Measurements from ENCODE around the gene CYYR1. TPM values are rescaled to one million over a fixed set of nuclear protein-coding genes. Genes with fewer than 3 reads are reported as not detected.

The CYYR1 gene
- total RNA-seq, 1 experiment from 2014 or later: not detected

DNA sequence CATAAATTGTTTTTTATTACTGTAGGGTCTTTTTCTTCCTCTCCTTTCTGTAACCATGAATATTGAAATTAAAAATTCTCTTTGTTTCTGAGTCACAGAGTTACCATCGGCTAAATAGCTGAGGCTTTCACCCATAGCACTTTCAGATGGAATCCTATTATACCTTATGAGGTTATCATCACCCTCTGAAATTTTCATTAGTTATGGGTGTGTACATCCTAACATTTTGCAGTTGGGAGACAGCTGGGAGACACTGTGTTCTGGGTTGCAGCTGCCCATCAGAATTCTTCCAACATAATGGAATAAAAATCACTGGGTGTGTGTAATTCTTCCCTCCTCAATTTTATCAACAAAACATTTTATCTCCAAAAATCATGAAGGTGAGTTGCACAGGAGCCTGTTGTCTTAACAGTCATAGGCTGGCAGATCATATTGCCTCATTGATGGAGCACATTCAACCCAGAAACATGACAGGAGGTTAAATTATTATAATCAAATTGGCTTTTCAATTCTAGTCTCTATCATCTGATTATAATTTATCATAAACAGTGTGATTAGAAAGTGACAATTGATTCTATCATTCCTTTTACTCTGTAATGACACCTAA, 17.4 kb downstream of the CYYR1 start:
- intact Hi-C loops (cut with micrococcal nuclease; ENCODE audit: unreplicated experiment): no loop called here
- TF ChIP-seq, protein P1, sequence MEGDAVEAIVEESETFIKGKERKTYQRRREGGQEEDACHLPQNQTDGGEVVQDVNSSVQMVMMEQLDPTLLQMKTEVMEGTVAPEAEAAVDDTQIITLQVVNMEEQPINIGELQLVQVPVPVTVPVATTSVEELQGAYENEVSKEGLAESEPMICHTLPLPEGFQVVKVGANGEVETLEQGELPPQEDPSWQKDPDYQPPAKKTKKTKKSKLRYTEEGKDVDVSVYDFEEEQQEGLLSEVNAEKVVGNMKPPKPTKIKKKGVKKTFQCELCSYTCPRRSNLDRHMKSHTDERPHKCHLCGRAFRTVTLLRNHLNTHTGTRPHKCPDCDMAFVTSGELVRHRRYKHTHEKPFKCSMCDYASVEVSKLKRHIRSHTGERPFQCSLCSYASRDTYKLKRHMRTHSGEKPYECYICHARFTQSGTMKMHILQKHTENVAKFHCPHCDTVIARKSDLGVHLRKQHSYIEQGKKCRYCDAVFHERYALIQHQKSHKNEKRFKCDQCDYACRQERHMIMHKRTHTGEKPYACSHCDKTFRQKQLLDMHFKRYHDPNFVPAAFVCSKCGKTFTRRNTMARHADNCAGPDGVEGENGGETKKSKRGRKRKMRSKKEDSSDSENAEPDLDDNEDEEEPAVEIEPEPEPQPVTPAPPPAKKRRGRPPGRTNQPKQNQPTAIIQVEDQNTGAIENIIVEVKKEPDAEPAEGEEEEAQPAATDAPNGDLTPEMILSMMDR (IDR thresholded peaks at IDR 0.05; ENCODE audit: insufficient read depth in 1 of 2, low read depth in 1 of 2, low read length in 1 of 2, severe bottlenecking in 1 of 2, unreplicated experiment in 1 of 2): no peak
- no peak overlapping the region for H3K4me3 ChIP-seq (ENCODE audit: low read depth, low read length)
- no TSS peak for BruUV-seq (replicated peaks)
- no peaks in the 10 kb centered on the region for H3K27me3 Mint-ChIP-seq (ENCODE audit: insufficient read depth, unreplicated experiment)
- ChIA-PET CTCF (no interaction called here), POLR2A (no interaction called here)
- no peaks in the 10 kb centered on the region for H3K4me1 ChIP-seq
- no peaks in the 10 kb centered on the region for H3K36me3 Mint-ChIP-seq (ENCODE audit: insufficient read depth, unreplicated experiment)
- no peak overlapping the region for H3K27ac Mint-ChIP-seq (ENCODE audit: unreplicated experiment)
- DNase-seq: no peak
- no peaks in the 10 kb centered on the region for H3K9me3 Mint-ChIP-seq (ENCODE audit: unreplicated experiment)
- H3K36me3 ChIP-seq (ENCODE audit: control insufficient read depth, insufficient read depth, low read length): no peaks in the 10 kb centered on the region
- H3K27me3 ChIP-seq (replicated peaks; ENCODE audit: control insufficient read depth, insufficient read depth, low read length): no peaks in the 10 kb centered on the region
- no peak overlapping the region for H3K4me3 Mint-ChIP-seq (ENCODE audit: unreplicated experiment)
- H3K4me1 Mint-ChIP-seq (ENCODE audit: low read depth, unreplicated experiment): no peaks in the 10 kb centered on the region
- H3K9me3 ChIP-seq: no peaks in the 10 kb centered on the region

DNA sequence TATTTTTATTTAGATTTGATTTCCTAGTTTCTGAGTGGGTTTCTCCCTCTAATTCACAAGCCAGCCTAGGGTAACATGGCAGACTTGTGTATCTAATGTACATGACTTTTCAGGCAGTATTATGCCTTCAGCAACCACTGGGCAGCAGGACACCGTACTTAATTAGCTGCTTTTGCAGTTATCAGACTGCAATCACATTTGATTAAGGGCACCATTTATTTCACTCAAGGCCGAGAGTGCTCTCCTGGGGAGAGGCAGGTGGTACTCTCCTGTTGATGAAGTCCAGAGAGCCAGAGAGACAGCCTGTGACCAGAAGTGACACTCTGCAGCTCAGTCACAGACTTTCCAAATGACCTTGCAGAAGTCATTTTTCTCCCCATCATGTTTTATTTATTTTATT, 18.7 kb downstream of the CYYR1 start:
- Histone ChIP-seq H3K9me3 (no peaks in the 10 kb centered on the region), H3K4me3 (ENCODE audit: low read depth, low read length) (no peak overlapping the region), H3K36me3 (ENCODE audit: control insufficient read depth, insufficient read depth, low read length) (no peaks in the 10 kb centered on the region), H3K27me3 (replicated peaks; ENCODE audit: control insufficient read depth, insufficient read depth, low read length) (no peaks in the 10 kb centered on the region), H3K4me1 (no peaks in the 10 kb centered on the region)
- BruUV-seq (replicated peaks): no TSS peak
- ChIA-PET POLR2A (no interaction called here), CTCF (no interaction called here)
- no peak overlapping the region for H3K4me3 Mint-ChIP-seq (ENCODE audit: unreplicated experiment)
- H3K36me3 Mint-ChIP-seq (ENCODE audit: insufficient read depth, unreplicated experiment): no peaks in the 10 kb centered on the region
- no peak for DNase-seq
- intact Hi-C loops (cut with micrococcal nuclease; ENCODE audit: unreplicated experiment): no loop called here
- no peaks in the 10 kb centered on the region for H3K9me3 Mint-ChIP-seq (ENCODE audit: unreplicated experiment)
- TF ChIP-seq, protein P1 (IDR thresholded peaks at IDR 0.05; ENCODE audit: insufficient read depth in 1 of 2, low read depth in 1 of 2, low read length in 1 of 2, severe bottlenecking in 1 of 2, unreplicated experiment in 1 of 2): no peak
- no peak overlapping the region for H3K27ac Mint-ChIP-seq (ENCODE audit: unreplicated experiment)
- H3K4me1 Mint-ChIP-seq (ENCODE audit: low read depth, unreplicated experiment): no peaks in the 10 kb centered on the region
- H3K27me3 Mint-ChIP-seq (ENCODE audit: insufficient read depth, unreplicated experiment): no peaks in the 10 kb centered on the region

DNA sequence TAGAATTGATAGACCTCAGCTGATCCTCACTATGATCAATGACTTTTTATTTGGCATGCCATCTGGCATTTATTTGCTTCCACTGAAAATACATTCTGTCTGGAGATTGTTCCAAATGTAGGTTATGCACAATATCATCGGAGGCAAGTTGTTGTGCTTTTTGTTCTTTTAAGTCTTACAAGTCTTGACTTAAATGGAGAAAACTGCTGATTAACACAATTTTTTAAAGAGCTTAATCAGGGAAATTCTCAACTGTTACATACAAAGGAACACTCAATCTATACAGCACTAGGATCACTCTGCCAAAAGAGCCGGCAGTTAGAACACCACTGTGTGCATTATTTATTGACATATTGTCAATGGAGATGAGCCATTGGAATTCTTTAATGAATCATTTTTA, 19.2 kb downstream of the CYYR1 start:
- BruUV-seq (replicated peaks): no TSS peak
- Mint-ChIP-seq H3K4me1 (ENCODE audit: low read depth, unreplicated experiment) (no peaks in the 10 kb centered on the region), H3K9me3 (ENCODE audit: unreplicated experiment) (no peaks in the 10 kb centered on the region), H3K36me3 (ENCODE audit: insufficient read depth, unreplicated experiment) (no peaks in the 10 kb centered on the region), H3K4me3 (ENCODE audit: unreplicated experiment) (no peak overlapping the region), H3K27ac (ENCODE audit: unreplicated experiment) (no peak overlapping the region), H3K27me3 (ENCODE audit: insufficient read depth, unreplicated experiment) (no peaks in the 10 kb centered on the region)
- intact Hi-C loops (cut with micrococcal nuclease; ENCODE audit: unreplicated experiment): no loop called here
- DNase-seq: no peak
- ChIA-PET POLR2A (no interaction called here), CTCF (interaction anchor here (0.6 kb wide), 1 partner anchor 262 kb away, joined by 3 read pairs; no protein-coding TSS in a partner anchor)
- H3K4me3 ChIP-seq (ENCODE audit: low read depth, low read length): no peak overlapping the region
- no peaks in the 10 kb centered on the region for H3K27me3 ChIP-seq (replicated peaks; ENCODE audit: control insufficient read depth, insufficient read depth, low read length)
- TF ChIP-seq, protein P1 (IDR thresholded peaks at IDR 0.05; ENCODE audit: insufficient read depth in 1 of 2, low read depth in 1 of 2, low read length in 1 of 2, severe bottlenecking in 1 of 2, unreplicated experiment in 1 of 2): no peak
- no peaks in the 10 kb centered on the region for H3K36me3 ChIP-seq (ENCODE audit: control insufficient read depth, insufficient read depth, low read length)
- H3K9me3 ChIP-seq: no peaks in the 10 kb centered on the region
- H3K4me1 ChIP-seq: no peaks in the 10 kb centered on the region
